LNCAP (cell line): ENCODE data around the gene MT1A.

Source experiments
- CTCF ChIP-seq: fragments of 450-650 bp; IDR thresholded peaks from 2 replicates; pipeline ENCODE4 v1.5.1; 2017; ENCODE audit warnings: mild to moderate bottlenecking

The MT1A gene

GRCh38 chr16:56688762-56689161 is 50.3 kb downstream of the MT1A start:
- no peak for TF ChIP-seq CTCF

GRCh38 chr16:56689171-56689570 is 50.7 kb downstream of the MT1A start:
- no peak for TF ChIP-seq CTCF
